ENCODE data around the gene LAMA1.
A peak's percentile ranks its signal among the peaks of the same experiment; 100 is the strongest.

LAMA1 gene

GRCh38 chr18:7038330-7038851 lies 79.2 kb downstream of the LAMA1 start:
- DNase-seq = peak; percentile 87

DNA sequence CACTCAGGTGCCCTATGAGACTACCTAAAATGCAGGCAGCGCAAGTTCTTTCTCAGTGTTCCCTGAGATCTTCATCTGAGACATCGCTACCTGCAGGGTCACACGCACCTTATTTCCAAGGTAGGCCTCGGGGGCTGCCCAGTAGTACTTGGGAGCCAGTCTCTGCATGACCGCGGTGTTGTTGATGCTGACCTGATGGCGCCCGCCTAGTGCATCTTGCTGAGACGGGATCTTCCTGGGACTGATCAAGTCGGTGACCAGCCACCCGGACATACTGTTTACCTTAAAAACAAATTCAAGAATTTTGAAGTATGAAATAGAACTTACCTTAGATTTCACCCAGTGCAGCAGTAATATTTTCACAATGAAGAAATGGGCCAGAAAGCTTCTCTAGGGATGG lies 80.1 kb downstream of the LAMA1 start:
- no peak for DNase-seq

GRCh38 chr18:7035807-7036206 lies 81.8 kb downstream of the LAMA1 start:
- DNase-seq = no peak

DNA sequence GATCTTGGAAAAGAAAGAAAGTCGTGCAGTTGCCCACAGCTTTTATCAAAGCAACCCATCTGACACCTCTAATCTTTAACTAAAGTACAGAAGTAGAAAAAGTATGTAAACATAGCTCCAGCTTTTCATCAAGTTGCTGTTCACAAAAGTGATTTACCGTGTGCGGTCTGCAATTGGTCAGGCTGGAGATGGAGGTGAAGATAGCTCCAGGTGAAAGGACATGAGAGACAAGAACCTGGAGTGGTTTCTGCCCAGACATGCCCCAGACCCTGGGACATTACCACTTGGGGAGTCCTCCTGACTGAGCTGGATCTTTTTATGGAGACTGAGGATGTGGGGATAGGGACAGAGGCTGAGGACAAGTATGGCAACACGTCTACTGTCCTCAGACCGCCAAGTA lies 82.7 kb downstream of the LAMA1 start:
- no peak for DNase-seq

DNA sequence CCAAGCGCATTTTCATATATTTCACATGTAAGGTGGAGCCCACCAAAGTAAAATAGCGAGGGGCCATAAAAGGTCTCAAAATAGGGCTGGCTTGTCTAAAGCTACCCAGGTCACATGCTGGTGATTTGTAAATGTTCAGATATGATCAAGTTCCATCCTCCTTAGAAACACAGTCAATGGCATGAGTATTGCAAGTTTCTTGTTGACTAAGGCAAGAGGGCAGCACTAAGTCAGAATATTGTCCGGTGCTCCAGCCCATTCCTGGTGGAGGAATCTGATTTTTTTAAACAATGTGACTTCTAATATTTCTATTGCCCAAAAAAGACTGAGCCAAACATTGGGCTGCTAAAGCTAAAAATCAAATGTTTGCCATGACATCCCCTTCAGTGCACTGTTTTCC lies 85.1 kb downstream of the LAMA1 start:
- DNase-seq = no peak

GRCh38 chr18:7028625-7029024 lies 89.0 kb downstream of the LAMA1 start:
- no peak for DNase-seq

DNA sequence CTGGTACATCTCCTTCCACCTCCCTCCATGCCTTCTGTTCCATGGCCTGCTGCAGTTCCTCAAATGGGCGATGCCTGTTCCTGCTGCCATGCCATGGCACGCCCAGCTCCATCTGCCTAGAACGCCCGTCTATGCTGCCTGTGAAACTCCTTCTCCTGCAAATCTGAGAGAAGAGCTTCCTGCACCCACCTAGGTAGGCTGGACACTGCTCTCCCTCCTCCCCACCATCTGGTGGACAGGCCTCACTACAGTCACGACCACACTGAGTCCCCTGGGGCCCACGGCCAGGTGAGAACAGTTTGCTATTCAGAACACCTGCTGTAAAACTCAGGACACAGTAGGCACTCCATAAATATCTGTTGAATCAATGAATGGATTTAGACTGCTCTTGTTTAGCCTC lies 92.4 kb downstream of the LAMA1 start:
- DNase-seq = no peak

DNA sequence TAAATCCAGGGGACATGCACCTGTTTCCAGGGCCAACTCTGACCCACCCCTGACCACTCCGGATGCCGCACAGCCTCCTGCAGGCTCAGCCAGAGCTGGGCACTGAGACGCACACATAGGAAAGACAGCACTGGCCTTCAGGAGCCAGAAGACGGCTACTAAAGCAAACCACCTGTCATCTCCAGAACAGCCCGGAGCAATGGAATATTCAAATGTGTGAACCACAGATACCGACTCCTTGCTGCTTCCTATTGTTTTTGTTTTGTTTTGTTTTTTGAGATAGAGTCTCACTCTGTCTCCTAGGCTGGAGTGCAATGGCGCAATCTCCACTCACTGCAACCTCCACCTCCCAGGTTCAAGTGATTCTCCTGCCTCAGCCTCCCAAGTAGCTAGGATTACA lies 94.0 kb downstream of the LAMA1 start:
- DNase-seq = no peak

GRCh38 chr18:7023063-7023580 lies 94.5 kb downstream of the LAMA1 start:
- DNase-seq = no peak

DNA sequence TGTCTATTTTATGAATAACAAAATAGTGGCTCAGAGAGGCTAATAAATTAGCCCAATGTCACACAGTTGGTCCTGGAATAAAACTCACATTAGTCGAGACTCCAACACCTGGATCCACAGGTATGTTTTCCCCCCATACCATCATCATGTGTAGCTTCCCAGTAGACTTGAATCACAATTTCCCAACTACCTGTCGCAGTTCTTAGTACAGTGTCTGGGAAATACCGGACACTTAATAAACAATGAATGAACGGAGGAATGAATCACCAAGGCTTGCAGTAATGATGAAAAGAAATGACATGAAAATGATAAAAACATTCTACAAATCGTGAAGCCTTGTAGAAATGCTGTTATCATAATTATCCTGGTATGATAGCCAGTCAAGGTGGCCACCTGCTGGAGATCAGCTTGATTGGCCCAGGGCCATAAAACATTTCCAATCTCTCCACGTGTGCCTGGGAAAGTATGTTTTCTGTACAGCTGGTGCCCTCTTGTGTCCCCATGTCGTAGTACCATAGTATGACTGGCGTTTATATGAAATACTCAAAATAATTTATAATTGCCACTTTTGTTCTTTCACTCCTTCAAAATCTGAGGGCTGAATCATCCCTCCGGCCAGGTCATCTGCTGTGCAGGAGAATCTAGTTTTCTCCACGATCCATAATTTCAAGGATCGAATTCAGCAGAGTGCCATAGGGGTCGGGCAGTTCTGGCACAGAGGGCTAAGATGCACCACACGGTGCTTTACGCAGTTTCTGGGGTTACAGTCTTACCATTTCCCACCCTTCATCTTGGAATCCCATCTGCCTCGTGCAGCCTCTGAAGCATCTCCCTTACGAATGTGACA lies 95.4 kb downstream of the LAMA1 start:
- DNase-seq = peak; percentile 75

DNA sequence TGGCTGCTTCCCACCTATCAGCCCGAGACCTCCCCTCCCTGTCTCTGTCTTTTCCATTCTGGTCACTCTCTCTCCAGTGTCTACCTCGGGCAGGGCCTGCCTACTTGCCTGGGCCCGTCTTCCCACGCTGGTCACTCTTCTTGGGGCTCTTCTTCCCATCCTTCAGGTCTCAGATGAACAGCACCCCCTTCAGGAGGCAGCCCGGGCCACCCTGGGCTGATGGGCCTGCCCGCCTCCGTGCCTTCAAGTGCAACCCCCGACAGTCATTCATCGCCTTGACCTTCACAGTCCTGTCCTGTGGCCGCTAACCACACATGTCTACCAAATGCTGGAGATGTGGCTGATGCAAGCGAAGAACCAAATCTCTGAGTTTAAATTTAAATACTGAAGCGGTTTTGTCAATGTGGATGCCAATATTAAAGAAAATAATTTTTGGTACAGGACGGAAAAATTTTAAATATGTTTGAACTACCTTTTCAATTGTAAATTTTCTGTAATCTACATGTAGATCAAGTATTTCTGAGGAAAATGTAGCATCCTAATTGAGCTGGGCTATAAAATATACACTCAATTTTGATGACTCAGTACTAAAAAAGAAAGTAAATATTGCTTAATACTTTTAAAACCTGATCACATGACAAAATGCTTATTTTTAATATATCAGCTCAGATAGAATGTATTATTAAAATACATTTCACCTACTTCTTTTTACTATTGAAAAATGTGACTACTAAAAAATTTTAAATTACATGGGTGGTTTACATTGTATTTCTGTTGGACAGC lies 96.4 kb downstream of the LAMA1 start:
- DNase-seq = no peak

DNA sequence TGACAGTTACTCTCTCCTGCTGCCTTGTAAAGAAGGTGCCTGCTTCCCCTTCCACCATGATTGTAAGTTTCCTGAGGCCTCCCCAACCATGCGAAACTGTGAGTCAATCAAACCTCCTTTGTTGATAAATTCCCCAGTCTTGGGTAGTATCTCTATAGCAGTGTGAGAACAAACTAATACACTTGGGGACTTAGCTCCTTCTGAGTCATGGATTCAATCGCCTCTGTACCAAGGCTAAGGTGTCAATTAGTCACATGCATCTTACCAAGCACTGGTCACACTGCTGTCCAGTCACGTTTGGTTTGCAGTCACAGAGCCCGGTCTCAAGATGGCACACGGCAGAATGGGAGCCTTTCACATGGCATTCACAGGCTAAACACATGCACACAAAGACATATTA lies 100.6 kb downstream of the LAMA1 start:
- DNase-seq = no peak

DNA sequence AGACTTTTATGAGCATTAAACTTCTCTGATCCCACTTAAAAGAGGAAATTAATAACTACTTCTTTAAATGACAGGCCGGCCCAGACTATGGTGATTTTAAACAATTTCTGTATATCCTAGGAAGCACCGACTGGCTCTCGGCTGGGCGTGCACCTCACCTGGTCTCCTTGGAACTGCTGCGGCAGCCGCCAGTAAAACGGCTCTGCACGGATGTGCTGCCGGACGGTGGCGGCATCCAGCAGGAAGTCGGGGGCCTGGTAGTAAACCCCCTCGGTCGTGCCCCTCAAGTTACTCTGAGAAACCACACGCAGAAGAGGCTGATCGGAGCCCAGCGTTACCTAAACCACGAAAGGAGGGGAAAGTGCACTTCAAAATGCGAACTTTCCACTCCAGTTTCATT lies 106.5 kb downstream of the LAMA1 start:
- DNase-seq = no peak

DNA sequence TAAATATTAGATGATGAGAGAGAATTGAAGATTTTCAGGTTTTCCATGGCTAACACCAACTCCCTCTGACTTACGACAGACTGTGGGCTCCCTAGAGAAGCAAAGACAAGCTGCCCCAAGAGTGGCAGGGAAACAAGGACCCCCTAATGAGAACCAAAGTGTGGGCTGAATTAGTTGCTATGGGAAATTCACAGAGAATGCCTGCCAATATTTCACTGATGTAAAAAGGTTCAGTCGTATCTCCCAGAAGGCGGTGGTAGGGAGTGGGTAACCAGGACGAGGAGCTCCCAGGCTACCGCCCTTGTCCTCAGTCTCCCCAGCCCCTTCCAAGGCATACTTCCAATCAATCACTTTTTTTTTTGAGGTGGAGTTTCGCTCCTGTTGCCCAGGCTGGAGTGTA lies 113.6 kb downstream of the LAMA1 start:
- DNase-seq = no peak

DNA sequence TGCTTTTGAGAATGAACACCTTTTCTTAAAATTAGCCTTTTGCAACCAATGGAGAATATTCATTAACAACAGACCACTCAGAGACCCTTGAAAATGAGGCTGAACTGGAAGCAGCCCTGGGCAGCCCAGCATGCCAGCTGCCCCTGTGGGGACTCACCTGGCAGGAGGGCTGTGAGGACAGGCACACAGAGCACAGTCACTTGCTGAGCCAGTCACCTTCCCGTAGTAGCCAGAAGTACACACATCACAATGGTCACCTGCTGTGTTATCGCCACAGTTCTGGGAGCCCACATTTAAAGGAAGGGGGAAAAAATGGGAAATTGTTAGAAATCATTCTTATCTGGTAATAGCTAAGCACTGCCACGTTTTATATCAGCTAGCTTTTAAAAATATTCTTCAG lies 115.5 kb downstream of the LAMA1 start:
- DNase-seq = no peak

DNA sequence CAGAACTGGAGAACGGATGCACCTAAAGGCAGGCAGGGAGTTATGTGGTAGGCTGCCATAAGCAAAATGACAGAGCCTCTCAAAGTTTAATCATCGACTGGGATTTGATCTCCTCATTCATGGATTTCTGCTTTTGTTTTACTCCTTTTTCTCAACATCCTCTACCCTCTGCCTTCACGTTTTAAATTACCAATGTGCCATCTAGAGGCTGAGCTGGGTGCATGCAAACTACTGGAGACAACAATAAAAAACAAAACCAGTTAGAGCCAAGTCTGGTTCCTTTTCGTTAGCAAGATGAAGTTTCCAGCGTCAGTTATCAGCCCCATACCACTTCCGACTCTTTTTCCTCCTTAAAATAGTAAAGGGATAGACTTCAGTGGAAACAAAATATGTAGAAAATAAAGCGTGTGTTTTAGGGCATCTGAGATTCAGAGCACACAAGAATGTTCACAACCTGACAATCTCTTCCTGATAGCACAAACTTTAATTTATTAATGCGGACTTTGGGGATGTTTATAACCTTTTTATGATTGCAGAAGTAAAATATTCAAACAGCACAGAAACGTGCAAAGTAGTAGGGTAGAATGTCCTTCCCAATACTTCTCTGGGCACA lies 117.0 kb downstream of the LAMA1 start:
- no peak for DNase-seq

DNA sequence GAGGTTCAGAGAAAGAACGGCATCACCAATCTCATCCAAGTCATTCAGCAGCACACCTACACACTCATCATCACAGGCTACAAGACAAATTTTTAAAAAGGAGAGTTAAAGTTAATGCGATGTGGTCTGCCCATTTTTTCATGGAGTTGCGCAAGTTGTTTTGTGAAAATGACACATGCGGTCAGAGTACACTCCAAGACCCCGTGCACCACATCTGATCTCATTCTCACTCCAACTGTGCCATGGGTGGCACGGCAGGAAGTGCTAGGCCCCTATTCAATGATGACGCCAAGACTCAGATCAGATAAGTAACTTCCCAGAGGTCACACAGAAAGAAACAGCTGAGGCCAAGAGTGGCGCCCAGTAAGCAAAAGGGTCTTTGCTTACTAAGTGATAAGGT lies 119.8 kb downstream of the LAMA1 start:
- DNase-seq = no peak

- no peak for DNase-seq
These were observed 122.7 kb downstream of the LAMA1 start for GRCh38 chr18:6994771-6995430.

GRCh38 chr18:6994056-6994770 lies 123.4 kb downstream of the LAMA1 start:
- DNase-seq = no peak

- no peak for DNase-seq
These were observed 124.8 kb downstream of the LAMA1 start for GRCh38 chr18:6992761-6993160.

- DNase-seq = no peak
These were observed 134.2 kb downstream of the LAMA1 start for GRCh38 chr18:6983366-6983765.

DNA sequence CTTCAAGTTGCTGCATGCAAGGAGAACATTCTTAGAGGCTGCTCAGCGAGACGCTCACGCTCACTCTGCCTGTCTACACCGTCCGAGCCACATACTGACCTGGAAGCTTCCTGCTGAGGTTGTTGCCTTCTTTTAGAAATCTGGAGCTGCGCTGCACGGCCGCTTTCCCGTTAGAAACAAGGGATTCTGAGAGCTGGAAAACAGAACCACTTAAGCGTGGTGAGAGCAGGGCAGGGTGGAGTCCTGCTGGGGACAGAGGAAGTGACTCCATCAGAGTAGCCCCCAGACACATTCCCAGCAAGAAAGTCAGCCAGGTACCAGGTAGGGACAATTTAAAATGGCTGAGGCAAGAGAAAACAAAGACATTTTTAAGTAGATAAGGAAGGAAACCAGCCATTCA lies 135.2 kb downstream of the LAMA1 start:
- DNase-seq = no peak
